SK-N-SH (cell line): ENCODE data around the gene MAP6D1. TPM values are rescaled to one million over a fixed set of nuclear protein-coding genes. Genes with fewer than 3 reads are reported as not detected.

Source experiments
- CTCF ChIA-PET: fragments of 300-600, 350-600 bp; formaldehyde crosslinking; extraction: SDS; loops from one replicate; lab custom pipeline; 2021; lab: Yijun Ruan, JAX
- POLR2A ChIA-PET: fragments of 350-600 bp; sonication (Branson Sonifier 250); formaldehyde crosslinking; extraction: SDS; loops from one replicate; lab custom pipeline; 2020; ENCODE audit warnings: antibody characterized with exemption, inconsistent platforms; lab: Yijun Ruan, JAX
- DNase-seq: peaks from one replicate; pipeline ENCODE4 v3.0.0; 2012
- H2AFZ ChIP-seq: fragments of 200-600 bp; sonication (generic); 2 replicates; pipeline ENCODE4 v1.8.1; 2016; ENCODE audit warnings: antibody characterized with exemption, mild to moderate bottlenecking, low read depth
- H3F3A ChIP-seq: fragments of 200-600 bp; sonication (generic); replicated peaks from 2 replicates; pipeline ENCODE3; 2016; ENCODE audit warnings: antibody characterized with exemption, mild to moderate bottlenecking; ENCODE audit not compliant: insufficient read depth
- H3K27ac ChIP-seq, 2 experiments: fragments of 200-500 bp in 1 of 2; fragments of 200-600 bp in 1 of 2; sonication (Bioruptor generic) in 1 of 2; sonication (generic), shearing (Covaris generic) in 1 of 2; 2 replicates each; pipeline versions ENCODE4 v1.5.1 to v1.6.1; 2014 to 2016; ENCODE audit warnings: low read depth in 2 of 2, inconsistent platforms in 1 of 2, low read length in 1 of 2, mild to moderate bottlenecking in 1 of 2, mixed read lengths in 1 of 2
- H3K27me3 ChIP-seq: fragments of 200-600 bp; sonication (generic), shearing (Covaris generic); 2 replicates; pipeline ENCODE4 v1.6.1; 2016; ENCODE audit warnings: mixed run types; ENCODE audit not compliant: insufficient read depth
- H3K36me3 ChIP-seq, 2 experiments: fragments of 200-500 bp in 1 of 2; fragments of 200-600 bp in 1 of 2; sonication (Bioruptor generic) in 1 of 2; sonication (generic) in 1 of 2; replicated peaks in 1 of 2; 2 replicates each; pipeline versions ENCODE3 to v1.5.1; 2014 to 2016; ENCODE audit warnings: low read length in 1 of 2, mild to moderate bottlenecking in 1 of 2; ENCODE audit not compliant: insufficient read depth in 2 of 2, control insufficient read depth in 1 of 2
- H3K4me1 ChIP-seq, 2 experiments: fragments of 200-500 bp in 1 of 2; fragments of 200-600 bp in 1 of 2; sonication (Bioruptor generic) in 1 of 2; sonication (generic), shearing (Covaris generic) in 1 of 2; 2 replicates each; pipeline versions ENCODE4 v1.5.1 to v1.6.1; 2014 to 2016; ENCODE audit warnings: low read depth in 1 of 2, low read length in 1 of 2, mixed run types in 1 of 2; ENCODE audit not compliant: insufficient read depth in 2 of 2, control insufficient read depth in 1 of 2
- H3K4me2 ChIP-seq: fragments of 200-600 bp; sonication (generic), shearing (Covaris generic); 2 replicates; pipeline ENCODE4 v1.6.1; 2017; ENCODE audit warnings: mixed run types
- H3K4me3 ChIP-seq, 2 experiments: fragments of 200-500 bp in 1 of 2; fragments of 200-600 bp in 1 of 2; sonication (Bioruptor generic) in 1 of 2; sonication (generic), shearing (Covaris generic) in 1 of 2; 2 replicates each; pipeline versions ENCODE4 v1.5.1 to v1.8.1; 2014 to 2016; ENCODE audit warnings: low read depth in 2 of 2, inconsistent platforms in 1 of 2, low read length in 1 of 2, mild to moderate bottlenecking in 1 of 2, mixed read lengths in 1 of 2, moderate library complexity in 1 of 2
- H3K79me2 ChIP-seq: fragments of 200-600 bp; sonication (generic); 2 replicates; pipeline ENCODE4 v1.8.1; 2017; ENCODE audit warnings: mild to moderate bottlenecking; ENCODE audit not compliant: insufficient read depth
- H3K9ac ChIP-seq: fragments of 200-600 bp; sonication (generic); 2 replicates; pipeline ENCODE4 v1.6.1; 2017; ENCODE audit warnings: mixed run types
- H3K9me2 ChIP-seq: fragments of 200-600 bp; sonication (generic); 2 replicates; pipeline ENCODE4 v1.6.1; 2017; ENCODE audit warnings: mixed run types
- H3K9me3 ChIP-seq: fragments of 200-600 bp; sonication (generic); 2 replicates; pipeline ENCODE4 v1.6.1; 2017; ENCODE audit warnings: mixed run types, mild to moderate bottlenecking, moderate library complexity
- H4K20me1 ChIP-seq: fragments of 200-600 bp; sonication (generic); 2 replicates; pipeline ENCODE4 v1.6.1; 2017; ENCODE audit warnings: mild to moderate bottlenecking, mixed run types; ENCODE audit not compliant: insufficient read depth
- EZH2phosphoT487 ChIP-seq: fragments of 200-600 bp; sonication (generic); IDR thresholded peaks from 2 replicates; pipeline ENCODE4 v1.6.1; 2017; ENCODE audit warnings: low read depth, mixed run types, mild to moderate bottlenecking, antibody characterized with exemption, moderate library complexity, borderline replicate concordance
- FOXM1 ChIP-seq: IDR thresholded peaks from 2 replicates; pipeline ENCODE4 v1.4.0; 2012; ENCODE audit warnings: low read depth, mild to moderate bottlenecking
- GATA2 ChIP-seq: sonication (generic); formaldehyde crosslinking; IDR thresholded peaks from 2 replicates; pipeline ENCODE4 v1.5.0; 2020; ENCODE audit warnings: mild to moderate bottlenecking, missing genetic modification reagents
- JUND ChIP-seq: IDR thresholded peaks from 2 replicates; pipeline ENCODE4 v1.4.0; 2012
- MEF2A ChIP-seq: IDR thresholded peaks from 2 replicates; pipeline ENCODE4 v1.4.0; 2012; ENCODE audit warnings: low read depth, borderline replicate concordance
- MXI1 ChIP-seq: IDR thresholded peaks from 2 replicates; pipeline ENCODE4 v1.6.1; 2012; ENCODE audit warnings: mild to moderate bottlenecking, low read depth, low read length, improper control_type of control experiment
- NFIC ChIP-seq: IDR thresholded peaks from 2 replicates; pipeline ENCODE4 v1.4.0; 2012; ENCODE audit warnings: borderline replicate concordance
- NRF1 ChIP-seq: IDR thresholded peaks from 2 replicates; pipeline ENCODE4 v1.6.1; 2012; ENCODE audit warnings: low read depth, mild to moderate bottlenecking, low read length
- POLR2AphosphoS5 ChIP-seq: IDR thresholded peaks from 2 replicates; pipeline ENCODE4 v1.6.1; 2012; ENCODE audit warnings: low read depth, low read length
- RFX5 ChIP-seq: IDR thresholded peaks from 2 replicates; pipeline ENCODE4 v1.6.1; 2012; ENCODE audit warnings: mild to moderate bottlenecking, improper control_type of control experiment, low read length
- TAF1 ChIP-seq: IDR thresholded peaks from 2 replicates; pipeline ENCODE4 v1.6.1; 2012; ENCODE audit warnings: low read depth, mild to moderate bottlenecking, low read length, moderate library complexity, borderline replicate concordance
- YY1 ChIP-seq: IDR thresholded peaks from 2 replicates; pipeline ENCODE4 v1.4.0; 2012; ENCODE audit warnings: low read depth, mild to moderate bottlenecking
- WGBS: methylation state at CpG from one replicate; pipeline ENCODE4 v1.1.6; 2017; ENCODE audit warnings: low lambda C conversion rate; 5-methylcytosine and 5-hydroxymethylcytosine counted together
- polyA plus RNA-seq, 3 experiments: library from polyadenylated mRNA; depleted of rRNA; stranded (reverse); fragments of >200 nt; gene quantifications; 2 replicates each; pipeline ENCODE4 v1.2.3, GENCODE V29; 2012
- TF ChIP-seq, protein P1 (sequence below): fragments of 150-350 bp; IDR thresholded peaks from 2 replicates; pipeline ENCODE4 v1.6.1; 2016; ENCODE audit warnings: mild to moderate bottlenecking, low read depth, low read length
- TF ChIP-seq, protein P2 (sequence below): IDR thresholded peaks from 2 replicates; pipeline ENCODE4; 2012
- TF ChIP-seq, protein P3 (sequence below): fragments of 200-600 bp; sonication (generic); IDR thresholded peaks from 2 replicates; pipeline ENCODE4 v1.6.1; 2017; ENCODE audit warnings: antibody characterized with exemption, mild to moderate bottlenecking, moderate library complexity

MAP6D1 gene
- polyA plus RNA-seq, 1 of the 3 experiments (the other 2 are of a cell fraction), result 2.6 TPM

DNA sequence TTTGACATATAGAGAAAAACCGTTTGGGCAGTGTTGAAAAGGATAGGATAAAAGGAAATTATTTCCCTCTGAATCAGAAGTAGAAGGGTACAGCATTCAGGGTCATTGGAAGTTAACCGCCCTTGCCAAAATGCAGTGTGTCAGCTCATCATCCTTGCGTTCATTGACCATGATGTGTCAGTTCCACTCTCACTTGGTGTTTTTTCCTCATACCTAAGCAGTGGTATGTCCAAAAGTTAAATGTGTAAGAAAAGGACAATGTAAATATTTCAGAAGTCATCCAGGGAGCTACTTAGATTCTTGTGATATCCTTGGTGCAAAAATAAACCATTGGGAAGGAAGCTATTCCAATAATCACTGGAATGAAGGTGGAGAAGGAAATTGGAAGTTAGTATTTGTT is 50.7 kb downstream of the MAP6D1 start:
- no peaks in the 10 kb centered on the region for H3K79me2 ChIP-seq
- 84% methylated on average over 3 of the region's 3 CpGs for WGBS
- no peak overlapping the region for H2AFZ ChIP-seq
- peaks cover 58 to 73% of the 10 kb centered on the region in 2 experiments for H3K36me3 ChIP-seq
- no peak overlapping the region for H3K9ac ChIP-seq
- DNase-seq, result no peak
- H3K4me2 ChIP-seq, result no peak overlapping the region
- no peak overlapping the region for H3K4me3 ChIP-seq
- peaks cover 4% of the 10 kb centered on the region for H3F3A ChIP-seq
- H3K4me1 ChIP-seq, result no peaks in the 10 kb centered on the region
- no peaks in the 10 kb centered on the region for H3K27me3 ChIP-seq
- H3K27ac ChIP-seq, result no peak overlapping the region
- H3K9me3 ChIP-seq, result no peaks in the 10 kb centered on the region
- no peaks in the 10 kb centered on the region for H3K9me2 ChIP-seq
- TF ChIP-seq MXI1 (no peak), YY1 (no peak)
- TF ChIP-seq, protein P1, sequence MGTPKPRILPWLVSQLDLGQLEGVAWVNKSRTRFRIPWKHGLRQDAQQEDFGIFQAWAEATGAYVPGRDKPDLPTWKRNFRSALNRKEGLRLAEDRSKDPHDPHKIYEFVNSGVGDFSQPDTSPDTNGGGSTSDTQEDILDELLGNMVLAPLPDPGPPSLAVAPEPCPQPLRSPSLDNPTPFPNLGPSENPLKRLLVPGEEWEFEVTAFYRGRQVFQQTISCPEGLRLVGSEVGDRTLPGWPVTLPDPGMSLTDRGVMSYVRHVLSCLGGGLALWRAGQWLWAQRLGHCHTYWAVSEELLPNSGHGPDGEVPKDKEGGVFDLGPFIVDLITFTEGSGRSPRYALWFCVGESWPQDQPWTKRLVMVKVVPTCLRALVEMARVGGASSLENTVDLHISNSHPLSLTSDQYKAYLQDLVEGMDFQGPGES, result no peak
- CTCF ChIA-PET, result interaction anchor here (0.9 to 1.4 kb wide), 3 partner anchors 9 to 121 kb away, joined by 3 to 4 read pairs (median 3); no protein-coding TSS in a partner anchor
- H4K20me1 ChIP-seq, result no peaks in the 10 kb centered on the region
- POLR2A ChIA-PET, result no interaction called here

DNA sequence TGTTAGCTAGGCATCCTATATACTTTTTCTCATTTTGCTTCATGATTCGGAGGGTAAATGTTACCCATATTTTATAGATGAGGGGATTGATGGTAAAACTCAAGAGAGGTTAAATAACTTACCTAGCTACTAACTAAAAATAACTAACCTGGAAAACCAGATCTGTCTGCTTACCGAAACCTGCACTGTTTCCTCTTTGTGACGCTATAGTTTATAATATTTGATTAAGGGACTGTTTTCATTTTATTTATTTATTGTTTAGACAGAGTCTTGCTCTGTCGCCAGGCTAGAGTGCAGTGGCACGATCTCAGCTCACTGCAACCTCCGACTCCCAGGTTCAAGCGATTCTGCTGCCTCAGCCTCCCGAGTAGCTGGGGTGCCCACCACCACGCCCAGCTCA is 55.9 kb downstream of the MAP6D1 start:
- no peak for DNase-seq
- WGBS, result 98% methylated on average over 9 of the region's 9 CpGs
- peaks cover 4% of the 10 kb centered on the region in 2 experiments; a peak in 1 of 4 replicates for H3K4me1 ChIP-seq
- no peaks in the 10 kb centered on the region for H3K9me2 ChIP-seq
- no peaks in the 10 kb centered on the region for H3K27me3 ChIP-seq
- no peak overlapping the region for H2AFZ ChIP-seq
- H3K9me3 ChIP-seq, result no peaks in the 10 kb centered on the region
- H3K36me3 ChIP-seq, result peaks cover 41 to 56% of the 10 kb centered on the region in 2 experiments
- no peak overlapping the region for H3K27ac ChIP-seq
- peaks cover 12% of the 10 kb centered on the region for H3F3A ChIP-seq
- H3K79me2 ChIP-seq, result no peaks in the 10 kb centered on the region; the same call in 1 of the 2 replicates
- H3K9ac ChIP-seq, result no peak overlapping the region
- ChIA-PET CTCF (interaction anchor here (0.7 to 1.2 kb wide), 3 partner anchors 11 to 18 kb away, joined by 3 to 5 read pairs (median 4); no protein-coding TSS in a partner anchor), POLR2A (no interaction called here)
- TF ChIP-seq EZH2phosphoT487, result no peak
- TF ChIP-seq NRF1, result no peak
- no peak for TF ChIP-seq MEF2A
- H3K4me3 ChIP-seq, result no peak overlapping the region
- peaks cover 23% of the 10 kb centered on the region for H4K20me1 ChIP-seq
- H3K4me2 ChIP-seq, result no peak overlapping the region

DNA sequence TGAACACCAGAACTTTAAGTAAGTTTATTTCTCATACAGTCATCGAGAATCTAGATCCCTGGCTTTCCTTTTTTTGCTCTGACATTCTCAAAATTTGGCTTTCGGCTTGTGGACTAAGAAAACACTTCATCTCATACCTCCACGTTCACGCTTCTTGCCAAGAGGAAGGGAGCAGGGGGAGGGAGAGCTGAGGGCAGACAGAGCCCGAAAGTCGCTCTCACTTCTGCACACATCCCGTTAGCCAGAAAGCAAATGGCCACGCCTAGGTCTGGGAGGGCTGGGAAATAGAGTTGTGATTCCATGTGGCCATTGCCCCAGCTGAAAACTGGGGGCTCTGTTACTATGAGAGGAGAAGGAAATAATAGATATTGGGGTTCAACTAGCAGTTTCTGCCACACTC is 57.3 kb downstream of the MAP6D1 start:
- no peaks in the 10 kb centered on the region for H3K27me3 ChIP-seq
- no peak overlapping the region for H2AFZ ChIP-seq
- no peaks in the 10 kb centered on the region for H3K9me3 ChIP-seq
- no peaks in the 10 kb centered on the region; the same call in 1 of the 2 replicates for H3K79me2 ChIP-seq
- peaks cover 4% of the 10 kb centered on the region in 2 experiments; a peak in 1 of 4 replicates for H3K4me1 ChIP-seq
- no peak overlapping the region for H3K27ac ChIP-seq
- no peak overlapping the region for H3K9ac ChIP-seq
- peaks cover 32 to 56% of the 10 kb centered on the region in 2 experiments for H3K36me3 ChIP-seq
- no peak for DNase-seq
- CTCF ChIA-PET, result interaction anchor here (0.6 to 2.4 kb wide), 4 partner anchors 15 to 265 kb away, joined by 3 to 11 read pairs (median 4); no protein-coding TSS in a partner anchor
- POLR2A ChIA-PET, result no interaction called here
- H3K4me3 ChIP-seq, result no peak overlapping the region
- peaks cover 24% of the 10 kb centered on the region for H4K20me1 ChIP-seq
- no peak overlapping the region for H3K4me2 ChIP-seq
- H3K9me2 ChIP-seq, result no peaks in the 10 kb centered on the region
- WGBS, result 94% methylated on average over 8 of the region's 8 CpGs
- peaks cover 18% of the 10 kb centered on the region for H3F3A ChIP-seq
- TF ChIP-seq GATA2 (CRISPR knock-in tag) (no peak), JUND (no peak), NRF1 (no peak), NFIC (no peak), FOXM1 (no peak), POLR2AphosphoS5 (no peak), RFX5 (no peak), TAF1 (no peak)
- TF ChIP-seq, protein P2, sequence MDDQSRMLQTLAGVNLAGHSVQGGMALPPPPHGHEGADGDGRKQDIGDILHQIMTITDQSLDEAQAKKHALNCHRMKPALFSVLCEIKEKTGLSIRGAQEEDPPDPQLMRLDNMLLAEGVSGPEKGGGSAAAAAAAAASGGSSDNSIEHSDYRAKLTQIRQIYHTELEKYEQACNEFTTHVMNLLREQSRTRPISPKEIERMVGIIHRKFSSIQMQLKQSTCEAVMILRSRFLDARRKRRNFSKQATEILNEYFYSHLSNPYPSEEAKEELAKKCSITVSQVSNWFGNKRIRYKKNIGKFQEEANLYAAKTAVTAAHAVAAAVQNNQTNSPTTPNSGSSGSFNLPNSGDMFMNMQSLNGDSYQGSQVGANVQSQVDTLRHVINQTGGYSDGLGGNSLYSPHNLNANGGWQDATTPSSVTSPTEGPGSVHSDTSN, result no peak
- TF ChIP-seq, protein P3, sequence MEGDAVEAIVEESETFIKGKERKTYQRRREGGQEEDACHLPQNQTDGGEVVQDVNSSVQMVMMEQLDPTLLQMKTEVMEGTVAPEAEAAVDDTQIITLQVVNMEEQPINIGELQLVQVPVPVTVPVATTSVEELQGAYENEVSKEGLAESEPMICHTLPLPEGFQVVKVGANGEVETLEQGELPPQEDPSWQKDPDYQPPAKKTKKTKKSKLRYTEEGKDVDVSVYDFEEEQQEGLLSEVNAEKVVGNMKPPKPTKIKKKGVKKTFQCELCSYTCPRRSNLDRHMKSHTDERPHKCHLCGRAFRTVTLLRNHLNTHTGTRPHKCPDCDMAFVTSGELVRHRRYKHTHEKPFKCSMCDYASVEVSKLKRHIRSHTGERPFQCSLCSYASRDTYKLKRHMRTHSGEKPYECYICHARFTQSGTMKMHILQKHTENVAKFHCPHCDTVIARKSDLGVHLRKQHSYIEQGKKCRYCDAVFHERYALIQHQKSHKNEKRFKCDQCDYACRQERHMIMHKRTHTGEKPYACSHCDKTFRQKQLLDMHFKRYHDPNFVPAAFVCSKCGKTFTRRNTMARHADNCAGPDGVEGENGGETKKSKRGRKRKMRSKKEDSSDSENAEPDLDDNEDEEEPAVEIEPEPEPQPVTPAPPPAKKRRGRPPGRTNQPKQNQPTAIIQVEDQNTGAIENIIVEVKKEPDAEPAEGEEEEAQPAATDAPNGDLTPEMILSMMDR, result no peak
